LNCaP clone FGC (cell line): Measurements from ENCODE around the gene PGBD5.

Experiments used
- DNase-seq: peaks from one replicate; pipeline ENCODE4 v3.0.0-alpha.2; 2011; ENCODE audit warnings: low read depth
- H3K4me3 ChIP-seq: 2 replicates; pipeline ENCODE4 v1.5.1; 2011; ENCODE audit warnings: mild to moderate bottlenecking, low read depth, low read length, control low read depth
- CTCF ChIP-seq: IDR thresholded peaks from 2 replicates; pipeline ENCODE4 v1.5.1; 2012; ENCODE audit warnings: mild to moderate bottlenecking; ENCODE audit not compliant: control insufficient read depth, insufficient read depth; ENCODE audit errors: extremely low read depth

Gene PGBD5

GRCh38 chr1:230284891-230285290 lies 141.2 kb downstream of the PGBD5 start:
- no peak for TF ChIP-seq CTCF
- H3K4me3 ChIP-seq, result no peak overlapping the region
- DNase-seq, result no peak

GRCh38 chr1:230283678-230284077 lies 142.5 kb downstream of the PGBD5 start:
- TF ChIP-seq CTCF, result no peak
- DNase-seq, result no peak
- no peak overlapping the region for H3K4me3 ChIP-seq

GRCh38 chr1:230282157-230282556 lies 144.0 kb downstream of the PGBD5 start:
- peak; percentile 62 for DNase-seq
- no peak overlapping the region for H3K4me3 ChIP-seq
- TF ChIP-seq CTCF, result no peak

GRCh38 chr1:230281556-230281955 lies 144.6 kb downstream of the PGBD5 start:
- no peak for DNase-seq
- TF ChIP-seq CTCF, result no peak
- no peak overlapping the region for H3K4me3 ChIP-seq

GRCh38 chr1:230280906-230281413 lies 145.2 kb downstream of the PGBD5 start:
- no peak for DNase-seq
- H3K4me3 ChIP-seq, result no peak overlapping the region
- no peak for TF ChIP-seq CTCF

- DNase-seq, result no peak
- no peak for TF ChIP-seq CTCF
- H3K4me3 ChIP-seq, result no peak overlapping the region
Measured at GRCh38 chr1:230280054-230280795, 145.9 kb downstream of the PGBD5 start.

- DNase-seq, result no peak
- TF ChIP-seq CTCF, result no peak
- no peak overlapping the region for H3K4me3 ChIP-seq
Measured at GRCh38 chr1:230279583-230279945, 146.6 kb downstream of the PGBD5 start.
